ENCODE data around the gene USP6. TPM values are rescaled to one million over a fixed set of nuclear protein-coding genes. Genes with fewer than 3 reads are reported as not detected.

The USP6 gene
- total and polyA plus RNA-seq, 2 of the 13 experiments (the other 11 are each of a cell fraction or from before 2014, with no cell fraction given) = 0.04 TPM; not detected in 1

- no peak overlapping the region for H3K4me3 ChIP-seq (replicated peaks in 1 of 3; ENCODE audit: insufficient read depth in 1 of 3, low read depth in 2 of 3, low read length in 3 of 3)
- 82% methylated on average over 41 of the region's 75 CpGs for WGBS (ENCODE audit: low lambda C conversion rate)
- no peak for FAIRE-seq
- intact Hi-C loops (cut with micrococcal nuclease; ENCODE audit: unreplicated experiment) (no loop called here), in situ Hi-C loops (cut with HindIII; ENCODE audit: extremely low pct_ligation_motif_present, low pct_unique_long_range_greater_than_20kb) (no loop called here)
- H3K27me3 ChIP-seq (ENCODE audit: control insufficient read depth in 1 of 2, insufficient read depth in 2 of 2, low read length in 2 of 2) = peaks cover 0 to 3% of the 10 kb centered on the region in 2 experiments; a peak in 2 of 5 replicates
- no peak overlapping the region for H3K27ac ChIP-seq (ENCODE audit: extremely low read length, insufficient read depth, low read length)
- ATAC-seq = no peak; the same call in 2 of the 3 replicates
- DNase-seq (ENCODE audit: low spot score) = no peak
- H2AFZ ChIP-seq (ENCODE audit: low read length) = no peak overlapping the region
- ChIA-PET CTCF (ENCODE audit: low intra/inter-chr PET ratio, low total read pairs) (no interaction called here), POLR2A (no interaction called here)
- no peaks in the 10 kb centered on the region for H3K79me2 ChIP-seq (ENCODE audit: insufficient read depth, low read length)
- no peak overlapping the region for H3K9ac ChIP-seq (ENCODE audit: insufficient read depth, low read depth, low read length)
- no peak for TF ChIP-seq KDM5A (IDR thresholded peaks at IDR 0.05; ENCODE audit: borderline replicate concordance, low read length)
- TF ChIP-seq LBX2 (CRISPR knock-in tag; IDR thresholded peaks at IDR 0.05; ENCODE audit: borderline replicate concordance) = no peak
- no peak for TF ChIP-seq HNRNPUL1 (IDR thresholded peaks at IDR 0.05; ENCODE audit: low read depth, low read length)
- TF ChIP-seq THAP7 (CRISPR knock-in tag; IDR thresholded peaks at IDR 0.05) = no peak
- no peak for TF ChIP-seq U2AF2 (IDR thresholded peaks at IDR 0.05; ENCODE audit: low read depth, low read length)
- TF ChIP-seq STAT5B (CRISPR knock-in tag; IDR thresholded peaks at IDR 0.05) = no peak
- no peak for TF ChIP-seq ZNF414 (CRISPR knock-in tag; IDR thresholded peaks at IDR 0.05)
- TF ChIP-seq KLF6 (CRISPR knock-in tag; IDR thresholded peaks at IDR 0.05) = no peak
- no peak for TF ChIP-seq ZNF749 (CRISPR knock-in tag; IDR thresholded peaks at IDR 0.05; ENCODE audit: borderline replicate concordance)
- TF ChIP-seq ZNF264 (CRISPR knock-in tag; IDR thresholded peaks at IDR 0.05) = no peak
- TF ChIP-seq ELK4 (CRISPR knock-in tag; IDR thresholded peaks at IDR 0.05; ENCODE audit: borderline replicate concordance) = no peak
- no peak for TF ChIP-seq JUND (CRISPR knock-in tag; IDR thresholded peaks at IDR 0.05)
- peaks cover 14% of the 10 kb centered on the region for H3K4me1 ChIP-seq (ENCODE audit: insufficient read depth, low read length)
- H3K9me3 ChIP-seq (ENCODE audit: low read length) = no peaks in the 10 kb centered on the region
- H4K20me1 ChIP-seq (ENCODE audit: insufficient read depth, low read length) = no peaks in the 10 kb centered on the region
- BruUV-seq (replicated peaks) = no TSS peak
- H3K4me2 ChIP-seq (ENCODE audit: low read depth, low read length) = no peak overlapping the region
- H3K36me3 ChIP-seq (replicated peaks in 1 of 2; ENCODE audit: control insufficient read depth in 1 of 2, insufficient read depth in 2 of 2, low read length in 2 of 2) = no peaks in the 10 kb centered on the region
Observed at GRCh38 chr17:5122586-5123342, 6.9 kb downstream of the USP6 start.

Data from HepG2 (cell line).